ENCODE results near the gene TBCEL.

TBCEL gene

DNA sequence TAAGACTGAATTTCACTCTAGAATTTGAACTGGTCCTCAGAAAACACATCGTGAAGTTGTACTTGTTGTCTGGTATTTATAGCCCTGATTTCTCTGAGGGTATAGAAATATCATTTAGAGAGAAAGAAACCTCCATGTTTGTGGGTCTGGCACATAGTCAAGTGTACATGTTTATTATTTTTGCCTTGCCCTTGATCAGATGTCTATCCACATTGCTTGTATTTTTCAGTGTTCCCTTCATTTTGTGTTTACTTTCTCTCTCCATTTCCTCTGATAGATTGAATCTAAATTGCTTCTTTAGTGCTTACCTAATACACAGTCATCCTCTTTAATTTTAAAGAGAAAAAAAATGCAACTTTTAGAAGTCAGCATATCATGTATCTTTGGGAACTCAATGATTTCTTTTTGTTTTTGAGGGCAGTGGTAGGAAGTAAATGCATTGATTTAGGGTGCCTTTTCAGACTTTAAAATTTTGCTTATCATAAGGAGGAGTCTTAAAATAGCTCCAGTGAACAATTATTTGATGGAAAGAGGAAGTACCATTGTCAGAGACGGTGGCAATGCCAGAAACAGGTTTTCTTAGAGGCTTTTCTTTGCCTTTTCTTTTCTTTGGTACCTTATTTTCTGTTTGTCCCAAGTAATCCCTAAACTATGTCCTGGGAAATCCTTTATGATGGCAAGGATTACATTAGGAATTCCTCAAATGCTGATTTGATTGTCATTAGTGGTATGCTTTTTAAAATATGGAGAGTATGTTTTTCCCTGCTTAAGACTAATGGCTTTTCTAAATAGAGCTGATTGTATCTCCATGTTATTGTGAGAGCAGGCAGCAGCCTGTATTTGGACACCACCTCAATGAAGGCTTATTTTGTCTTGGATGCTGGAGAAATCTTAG is 47.3 kb downstream of the TBCEL start:
- H3K27ac ChIP-seq (ENCODE audit: low read length) = no peak overlapping the region
- H3K36me3 ChIP-seq (replicated peaks; ENCODE audit: insufficient read depth, low read length) = no peaks in the 10 kb centered on the region
- TF ChIP-seq CTCF (IDR thresholded peaks at IDR 0.05; ENCODE audit: low read length) (no peak), EZH2 (optimal IDR thresholded peaks at IDR 0.05; ENCODE audit: low read depth, low read length) (no peak), EZH2phosphoT487 (IDR thresholded peaks at IDR 0.05; ENCODE audit: low read length) (no peak)
- no peak overlapping the region for H3K9ac ChIP-seq (ENCODE audit: low read length)
- H3K27me3 ChIP-seq (replicated peaks; ENCODE audit: insufficient read depth, low read length) = no peaks in the 10 kb centered on the region
- peaks cover 14% of the 10 kb centered on the region for H3F3A ChIP-seq (ENCODE audit: insufficient read depth, low read length)
- no peaks in the 10 kb centered on the region for H4K20me1 ChIP-seq (ENCODE audit: insufficient read depth, low read length)
- no peak overlapping the region for H3K4me2 ChIP-seq (ENCODE audit: low read depth, low read length)
- H3K9me2 ChIP-seq (replicated peaks; ENCODE audit: insufficient read depth, low read length) = no peaks in the 10 kb centered on the region
- peaks cover 34% of the 10 kb centered on the region for H3K4me1 ChIP-seq (ENCODE audit: low read length)
- no peak for DNase-seq
- H3K9me3 ChIP-seq (replicated peaks; ENCODE audit: insufficient read depth, low read length) = no peaks in the 10 kb centered on the region
- no peak overlapping the region for H2AFZ ChIP-seq (ENCODE audit: low read length)
- H3K79me2 ChIP-seq (ENCODE audit: low read length) = no peaks in the 10 kb centered on the region
- H3K4me3 ChIP-seq (ENCODE audit: low read length) = no peak overlapping the region

GRCh38 chr11:121071846-121072450 is 48.0 kb downstream of the TBCEL start:
- H4K20me1 ChIP-seq (ENCODE audit: insufficient read depth, low read length) = no peaks in the 10 kb centered on the region
- H2AFZ ChIP-seq (ENCODE audit: low read length) = no peak overlapping the region
- H3K9me3 ChIP-seq (replicated peaks; ENCODE audit: insufficient read depth, low read length) = no peaks in the 10 kb centered on the region
- no peaks in the 10 kb centered on the region for H3K36me3 ChIP-seq (replicated peaks; ENCODE audit: insufficient read depth, low read length)
- H3K9ac ChIP-seq (ENCODE audit: low read length) = no peak overlapping the region
- no peaks in the 10 kb centered on the region for H3K9me2 ChIP-seq (replicated peaks; ENCODE audit: insufficient read depth, low read length)
- H3K27ac ChIP-seq (ENCODE audit: low read length) = no peak overlapping the region
- H3K4me1 ChIP-seq (ENCODE audit: low read length) = peaks cover 31% of the 10 kb centered on the region
- DNase-seq = no peak
- H3K27me3 ChIP-seq (replicated peaks; ENCODE audit: insufficient read depth, low read length) = no peaks in the 10 kb centered on the region
- H3K79me2 ChIP-seq (ENCODE audit: low read length) = no peaks in the 10 kb centered on the region
- TF ChIP-seq CTCF (IDR thresholded peaks at IDR 0.05; ENCODE audit: low read length) = no peak
- no peak for TF ChIP-seq EZH2 (optimal IDR thresholded peaks at IDR 0.05; ENCODE audit: low read depth, low read length)
- no peak for TF ChIP-seq EZH2phosphoT487 (IDR thresholded peaks at IDR 0.05; ENCODE audit: low read length)
- H3F3A ChIP-seq (ENCODE audit: insufficient read depth, low read length) = peaks cover 12% of the 10 kb centered on the region
- H3K4me3 ChIP-seq (ENCODE audit: low read length) = no peak overlapping the region
- H3K4me2 ChIP-seq (ENCODE audit: low read depth, low read length) = no peak overlapping the region

- H3F3A ChIP-seq (ENCODE audit: insufficient read depth, low read length) = no peaks in the 10 kb centered on the region
- no peak overlapping the region for H3K27ac ChIP-seq (ENCODE audit: low read length)
- no peaks in the 10 kb centered on the region for H3K79me2 ChIP-seq (ENCODE audit: low read length)
- no peak for DNase-seq
- H3K4me3 ChIP-seq (ENCODE audit: low read length) = no peak overlapping the region
- no peaks in the 10 kb centered on the region for H3K9me3 ChIP-seq (replicated peaks; ENCODE audit: insufficient read depth, low read length)
- no peak overlapping the region for H3K9ac ChIP-seq (ENCODE audit: low read length)
- no peaks in the 10 kb centered on the region for H3K9me2 ChIP-seq (replicated peaks; ENCODE audit: insufficient read depth, low read length)
- H3K4me1 ChIP-seq (ENCODE audit: low read length) = no peaks in the 10 kb centered on the region
- no peak overlapping the region for H3K4me2 ChIP-seq (ENCODE audit: low read depth, low read length)
- H3K27me3 ChIP-seq (replicated peaks; ENCODE audit: insufficient read depth, low read length) = no peaks in the 10 kb centered on the region
- TF ChIP-seq CTCF (IDR thresholded peaks at IDR 0.05; ENCODE audit: low read length) (no peak), EZH2 (optimal IDR thresholded peaks at IDR 0.05; ENCODE audit: low read depth, low read length) (no peak), EZH2phosphoT487 (IDR thresholded peaks at IDR 0.05; ENCODE audit: low read length) (no peak)
- 0 out of 2 replicates have a peak, but pooled peaks cover 3% of the 10 kb centered on the region for H3K36me3 ChIP-seq (replicated peaks; ENCODE audit: insufficient read depth, low read length)
- H4K20me1 ChIP-seq (ENCODE audit: insufficient read depth, low read length) = no peaks in the 10 kb centered on the region
- H2AFZ ChIP-seq (ENCODE audit: low read length) = no peak overlapping the region
Observed at GRCh38 chr11:121081321-121081720, 57.4 kb downstream of the TBCEL start.
